HPDE6-E6E7 (cell line): ENCODE results near the gene CKB.
"Not testable (repeated sequence)": the region's sequence is repeated elsewhere in the genome, so short reads cannot be mapped to it uniquely, and the experiment has no call there.

ENCODE experiments used
- DNase-seq: peaks from one replicate; pipeline ENCODE4 v3.0.0; 2011; ENCODE audit warnings: missing footprints; ENCODE audit errors: extremely low spot score

CKB gene

DNA sequence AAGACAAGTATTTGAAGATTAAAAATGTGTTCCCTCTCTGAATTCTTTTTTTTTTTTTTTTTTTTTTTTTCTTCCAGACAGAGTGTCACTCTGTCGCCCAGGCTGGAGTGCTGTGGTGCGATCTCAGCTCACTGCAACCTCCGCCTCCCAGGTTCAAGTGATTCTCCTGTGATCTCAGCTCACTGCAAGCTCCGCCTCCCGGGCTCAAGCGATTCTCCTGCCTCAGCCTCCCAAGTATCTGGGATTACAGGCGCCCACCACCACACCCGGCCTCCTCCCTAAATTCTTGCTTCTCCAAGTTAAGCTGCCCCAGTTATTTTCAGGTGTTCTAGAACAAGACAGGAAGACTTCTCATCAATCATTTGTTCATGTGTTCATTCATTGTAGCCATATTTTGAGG lies 10.4 kb downstream of the CKB start:
- not testable (repeated sequence) for DNase-seq

- DNase-seq, result no peak
These were observed 11.6 kb downstream of the CKB start for GRCh38 chr14:103510724-103511693.

GRCh38 chr14:103509864-103510723 lies 12.5 kb downstream of the CKB start:
- no peak for DNase-seq

- no peak for DNase-seq
These were observed 13.9 kb downstream of the CKB start for GRCh38 chr14:103508521-103509329.

DNA sequence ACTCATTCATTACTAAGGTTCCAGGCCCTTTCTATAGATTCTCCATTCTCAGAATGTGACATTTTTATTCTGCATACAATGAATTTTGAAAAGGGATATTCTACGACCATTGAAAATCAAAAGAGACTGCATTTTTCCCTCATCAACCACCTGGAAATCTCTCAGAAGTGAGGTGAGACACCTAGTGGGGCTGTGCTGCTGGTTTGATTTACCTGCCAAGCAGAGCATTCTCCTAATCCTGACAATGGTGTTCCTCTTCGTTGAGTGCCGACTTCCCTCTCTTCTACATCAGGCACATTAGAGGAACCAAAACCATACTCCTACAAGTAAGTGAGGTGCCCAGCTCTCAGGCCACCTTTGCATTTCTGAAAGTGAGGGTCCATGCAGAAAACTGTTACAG lies 14.9 kb downstream of the CKB start:
- DNase-seq, result no peak

DNA sequence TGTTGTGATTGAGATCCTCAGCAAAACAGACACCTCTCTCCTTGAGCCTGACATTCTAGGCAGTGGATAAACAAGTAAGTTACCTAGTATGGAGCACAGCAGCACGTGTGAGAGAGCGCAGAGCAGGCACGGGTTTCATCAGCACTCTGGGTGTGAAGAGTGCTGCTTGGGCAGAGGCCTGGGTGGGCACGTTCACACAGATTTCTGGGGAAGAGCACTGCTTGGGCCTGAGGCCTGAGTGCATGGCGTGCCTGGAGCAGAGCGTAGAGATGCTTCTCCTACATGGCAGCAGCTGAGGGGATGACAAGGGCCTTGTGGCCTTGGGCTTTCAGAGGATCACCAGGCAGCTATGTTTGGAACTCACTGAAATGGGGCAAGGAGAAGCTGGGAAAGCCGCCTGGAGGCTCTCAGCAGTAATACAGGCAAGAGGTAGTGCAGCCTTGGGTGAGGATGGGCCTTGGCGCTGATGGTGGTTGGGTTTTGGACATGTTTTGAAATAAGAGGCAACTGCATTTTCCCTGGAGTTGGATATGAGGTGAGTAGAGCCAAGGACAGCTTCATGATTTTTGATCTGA lies 17.6 kb downstream of the CKB start:
- no peak for DNase-seq

- DNase-seq, result no peak
These were observed 19.3 kb downstream of the CKB start for GRCh38 chr14:103503296-103503695.

GRCh38 chr14:103502877-103503276 lies 19.8 kb downstream of the CKB start:
- DNase-seq, result no peak

DNA sequence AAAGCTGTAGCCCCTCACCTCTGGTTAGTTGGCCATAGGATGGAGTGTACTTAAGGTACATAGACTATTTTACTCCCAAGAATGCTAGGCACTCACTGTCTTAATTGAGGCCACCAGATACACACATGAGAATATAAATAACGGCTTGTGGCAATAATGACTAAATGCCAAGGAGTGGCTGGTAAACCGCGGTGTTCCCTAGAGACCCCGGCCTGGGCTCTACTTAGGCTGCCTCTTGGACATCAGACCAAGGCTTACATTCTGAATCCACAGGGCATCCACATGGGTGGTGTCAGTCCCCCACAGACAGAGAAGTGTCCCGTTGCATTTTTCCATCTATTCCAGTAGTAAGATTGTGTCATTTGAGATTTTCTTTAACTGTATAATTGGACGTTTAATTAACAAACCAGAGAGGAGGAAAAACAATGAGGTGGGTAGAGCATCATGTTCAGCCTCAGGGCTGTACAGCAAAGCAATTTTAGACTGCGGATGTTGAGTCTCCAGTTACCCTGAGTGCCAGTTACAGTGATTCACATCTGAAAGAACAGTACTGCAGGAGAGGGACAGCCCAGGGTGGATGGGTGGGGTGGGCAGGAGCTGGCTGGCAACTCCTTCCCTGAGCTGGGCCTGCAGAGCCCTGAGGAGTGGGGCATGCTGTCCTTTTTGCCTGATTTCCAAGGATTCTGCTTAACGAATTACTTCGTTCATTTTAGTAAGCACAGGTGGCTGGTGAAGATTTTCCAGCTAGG lies 20.5 kb downstream of the CKB start:
- DNase-seq, result no peak

GRCh38 chr14:103501041-103501870 lies 21.4 kb downstream of the CKB start:
- DNase-seq, result no peak

GRCh38 chr14:103500148-103500990 lies 22.3 kb downstream of the CKB start:
- DNase-seq, result no peak

- no peak for DNase-seq
These were observed 22.9 kb downstream of the CKB start for GRCh38 chr14:103499709-103500108.

DNA sequence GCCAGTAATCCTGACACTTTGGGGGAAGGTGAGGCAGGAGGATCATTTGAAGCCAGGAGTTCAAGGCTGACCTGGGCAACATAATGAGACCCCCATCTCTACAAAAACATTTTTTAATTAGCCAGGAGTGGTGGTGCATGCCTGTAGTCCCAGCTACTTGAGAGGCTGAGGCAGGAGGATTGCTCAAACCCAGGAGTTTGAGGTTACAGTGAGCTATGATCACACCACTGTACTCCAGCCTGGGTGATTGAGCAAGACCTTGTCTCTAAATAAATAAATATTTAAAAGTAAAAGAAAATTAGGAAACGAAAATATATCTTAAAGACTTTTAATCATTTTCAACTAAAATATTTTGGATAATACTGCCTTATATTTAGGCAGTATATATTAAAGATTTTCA lies 25.9 kb downstream of the CKB start:
- DNase-seq, result no peak

GRCh38 chr14:103495854-103496253 lies 26.8 kb downstream of the CKB start:
- no peak for DNase-seq

DNA sequence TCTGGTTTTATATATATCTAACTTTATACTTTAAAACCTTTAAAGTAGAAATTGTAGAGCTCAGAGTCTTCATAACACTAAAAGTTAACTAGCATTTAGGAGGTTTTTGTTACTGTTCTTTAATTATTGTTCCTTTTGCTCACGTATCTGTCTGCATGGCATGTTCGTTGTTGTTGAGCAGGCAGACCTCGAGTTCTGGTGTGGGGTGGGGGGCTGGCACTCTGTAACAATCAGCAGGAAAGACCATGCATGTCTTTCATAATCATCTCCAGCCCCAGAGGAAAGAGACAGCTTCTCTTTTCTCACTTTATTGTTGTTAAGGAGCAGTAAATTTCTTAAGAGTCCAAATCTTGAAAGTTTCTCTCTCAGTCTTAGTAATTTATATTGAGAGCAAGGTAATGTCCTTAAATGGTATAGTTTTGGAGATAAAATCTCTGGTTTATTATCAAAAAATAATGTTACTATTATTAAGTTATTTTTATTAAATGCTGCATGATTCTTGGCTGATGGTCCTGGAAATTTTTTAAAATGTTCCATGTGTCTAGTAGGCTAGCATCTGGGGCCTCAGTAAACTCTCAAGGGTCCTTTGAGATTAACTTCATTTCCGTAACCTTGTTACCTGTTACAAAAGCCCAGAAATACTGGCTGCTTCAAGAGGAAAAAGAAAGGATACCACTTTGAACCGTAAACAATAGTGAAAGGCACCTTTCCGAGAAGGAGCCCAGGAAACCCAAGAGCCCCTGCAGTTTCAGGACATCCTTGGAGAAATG lies 30.3 kb downstream of the CKB start:
- DNase-seq, result no peak

GRCh38 chr14:103491691-103492090 lies 30.9 kb downstream of the CKB start:
- DNase-seq, result no peak

DNA sequence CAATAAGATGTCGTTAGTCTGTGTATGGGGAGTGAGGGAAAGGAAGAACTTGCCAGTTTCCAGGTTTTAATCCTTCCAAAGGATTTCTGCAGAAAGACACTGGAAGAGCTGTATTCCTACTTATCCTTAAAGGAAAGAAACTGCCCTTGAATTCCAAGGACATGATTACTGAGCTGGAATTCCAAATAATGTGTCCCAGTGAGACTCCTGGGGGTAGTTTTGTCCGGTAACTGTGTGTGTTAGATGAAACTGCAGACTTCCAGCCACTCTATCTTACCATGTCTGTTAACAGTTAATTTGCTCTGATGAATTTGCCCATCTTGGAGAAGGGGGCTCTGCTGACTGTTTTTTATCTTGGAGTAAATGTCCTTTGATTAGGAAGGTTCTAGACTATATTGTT lies 33.0 kb downstream of the CKB start:
- DNase-seq, result no peak

DNA sequence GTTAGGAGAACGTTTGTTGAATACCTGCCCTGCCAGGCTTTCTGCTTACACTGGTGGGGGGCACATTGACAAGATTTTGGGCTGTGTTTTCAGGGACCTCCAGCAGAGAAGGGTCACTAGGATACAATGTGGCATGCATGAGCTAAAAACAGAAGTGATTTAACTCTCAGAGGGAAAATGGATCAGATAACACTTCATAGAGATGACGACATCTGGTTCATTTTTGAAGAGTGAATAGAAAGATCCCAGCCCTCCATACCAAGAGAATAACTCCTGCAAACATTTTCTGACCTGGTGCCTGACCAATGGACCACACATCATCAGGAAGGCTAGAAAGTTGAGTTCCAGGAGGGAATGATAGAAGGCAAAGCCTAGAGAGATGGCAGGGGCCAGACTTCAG lies 33.7 kb downstream of the CKB start:
- DNase-seq, result no peak
